ENCODE data around the gene SHISA7.
"Not testable (repeated sequence)": the region's sequence is repeated elsewhere in the genome, so short reads cannot be mapped to it uniquely, and the experiment has no call there.

SHISA7 gene

DNA sequence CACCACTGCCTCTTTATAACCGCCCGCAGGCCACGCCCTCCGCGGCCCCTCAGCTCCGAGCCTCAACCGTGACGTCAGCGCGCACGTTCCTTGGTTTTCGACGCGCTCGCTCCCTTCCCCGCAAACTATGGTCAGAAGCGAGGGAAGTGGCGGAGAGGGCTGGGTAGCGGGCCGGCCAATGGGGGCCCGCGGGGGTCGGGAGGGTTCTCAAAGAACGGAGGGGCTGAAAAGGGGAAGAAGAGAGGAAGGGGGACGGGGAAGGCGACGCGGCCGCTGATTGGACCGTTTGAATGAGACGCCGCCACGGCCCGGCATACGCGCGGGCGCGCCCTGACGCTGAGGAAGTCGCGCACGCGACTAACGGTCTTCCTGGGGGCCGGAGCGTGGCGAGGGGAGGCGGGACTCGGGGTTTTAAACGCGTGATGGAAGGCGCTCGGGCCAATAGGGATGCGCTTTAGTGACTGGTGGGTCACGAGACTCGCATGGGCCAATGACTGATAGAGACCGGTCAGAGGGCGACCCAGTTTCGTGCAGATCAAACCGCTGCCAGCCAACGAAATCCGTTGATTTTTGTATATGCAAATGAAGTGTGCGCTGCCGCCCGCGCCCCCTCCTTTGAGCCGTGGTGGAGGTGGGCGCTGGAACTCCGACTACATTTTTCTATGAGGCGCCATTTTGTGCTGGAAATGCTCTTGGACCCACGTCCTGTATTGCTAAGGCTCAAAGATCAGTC is 35.1 kb downstream of the SHISA7 start:
- TF ChIP-seq, protein P1, sequence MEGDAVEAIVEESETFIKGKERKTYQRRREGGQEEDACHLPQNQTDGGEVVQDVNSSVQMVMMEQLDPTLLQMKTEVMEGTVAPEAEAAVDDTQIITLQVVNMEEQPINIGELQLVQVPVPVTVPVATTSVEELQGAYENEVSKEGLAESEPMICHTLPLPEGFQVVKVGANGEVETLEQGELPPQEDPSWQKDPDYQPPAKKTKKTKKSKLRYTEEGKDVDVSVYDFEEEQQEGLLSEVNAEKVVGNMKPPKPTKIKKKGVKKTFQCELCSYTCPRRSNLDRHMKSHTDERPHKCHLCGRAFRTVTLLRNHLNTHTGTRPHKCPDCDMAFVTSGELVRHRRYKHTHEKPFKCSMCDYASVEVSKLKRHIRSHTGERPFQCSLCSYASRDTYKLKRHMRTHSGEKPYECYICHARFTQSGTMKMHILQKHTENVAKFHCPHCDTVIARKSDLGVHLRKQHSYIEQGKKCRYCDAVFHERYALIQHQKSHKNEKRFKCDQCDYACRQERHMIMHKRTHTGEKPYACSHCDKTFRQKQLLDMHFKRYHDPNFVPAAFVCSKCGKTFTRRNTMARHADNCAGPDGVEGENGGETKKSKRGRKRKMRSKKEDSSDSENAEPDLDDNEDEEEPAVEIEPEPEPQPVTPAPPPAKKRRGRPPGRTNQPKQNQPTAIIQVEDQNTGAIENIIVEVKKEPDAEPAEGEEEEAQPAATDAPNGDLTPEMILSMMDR (conservative IDR thresholded peaks at IDR 0.05; ENCODE audit: low read length) = no peak
- peak; percentile 99 for DNase-seq (ENCODE audit: low read depth)
- H3K4me3 ChIP-seq (ENCODE audit: low read length) = peak overlapping the region; percentile 79

DNA sequence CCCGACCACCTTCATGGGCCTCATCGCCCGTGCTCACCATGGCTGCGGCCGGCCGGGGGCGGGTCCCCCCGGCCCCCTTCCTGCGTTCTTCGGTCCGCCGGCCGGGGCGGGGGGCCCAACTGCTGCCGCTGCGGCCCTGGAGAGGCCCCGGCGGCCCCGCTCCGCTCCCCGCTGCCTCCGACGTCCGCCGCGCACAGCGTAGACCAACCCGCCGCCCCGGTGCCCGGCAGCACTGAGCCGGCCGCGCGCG is 35.6 kb downstream of the SHISA7 start, which contains the start of gene UBE2S:
UBE2S (minus strand) TSS at position 239 of the 250 bp plus-strand sequence; CDS start at position 40, 199 bp downstream.
- DNase-seq (ENCODE audit: low read depth) = not testable (repeated sequence)
- H3K4me3 ChIP-seq (ENCODE audit: low read length) = peak within 1 kb of the TSS; percentile 79

DNA sequence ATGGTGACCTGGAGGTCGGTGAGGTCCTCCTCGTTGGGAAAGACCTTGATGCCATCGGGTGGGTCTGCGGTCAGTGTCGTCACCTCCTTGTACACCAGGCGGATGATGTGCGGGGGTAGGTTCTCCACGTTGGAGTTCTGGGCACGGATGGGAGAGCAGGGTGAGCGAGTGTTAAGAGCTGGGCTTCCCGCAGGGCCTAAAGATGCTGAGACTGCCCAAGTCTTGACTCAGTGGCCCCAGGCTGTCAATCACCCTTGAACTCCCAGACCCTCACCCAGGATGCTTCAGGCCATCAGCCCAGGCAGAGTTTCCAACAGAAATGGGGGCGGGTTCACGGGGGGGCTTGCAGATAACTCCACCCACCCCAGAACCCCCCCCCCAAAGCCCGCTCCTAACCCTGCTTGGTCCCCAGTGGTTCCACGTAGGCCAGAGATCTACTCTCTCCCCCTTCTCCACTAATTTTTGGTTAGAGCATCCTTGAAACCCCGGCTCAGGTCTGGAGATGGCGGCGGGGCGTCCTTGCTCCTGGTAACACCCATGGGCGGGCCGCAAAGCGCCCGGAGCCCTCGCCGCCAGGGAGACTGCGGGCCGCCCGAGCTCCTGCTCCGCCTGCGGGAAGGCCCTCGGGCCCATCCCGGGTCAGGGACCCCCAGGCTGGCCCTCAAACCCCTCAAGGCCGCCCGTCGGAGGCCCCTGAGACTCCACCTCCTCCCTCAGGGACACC is 36.1 kb downstream of the SHISA7 start:
- TF ChIP-seq, protein P1 (conservative IDR thresholded peaks at IDR 0.05; ENCODE audit: low read length) = no peak
- peak; percentile 34 for DNase-seq (ENCODE audit: low read depth)

DNA sequence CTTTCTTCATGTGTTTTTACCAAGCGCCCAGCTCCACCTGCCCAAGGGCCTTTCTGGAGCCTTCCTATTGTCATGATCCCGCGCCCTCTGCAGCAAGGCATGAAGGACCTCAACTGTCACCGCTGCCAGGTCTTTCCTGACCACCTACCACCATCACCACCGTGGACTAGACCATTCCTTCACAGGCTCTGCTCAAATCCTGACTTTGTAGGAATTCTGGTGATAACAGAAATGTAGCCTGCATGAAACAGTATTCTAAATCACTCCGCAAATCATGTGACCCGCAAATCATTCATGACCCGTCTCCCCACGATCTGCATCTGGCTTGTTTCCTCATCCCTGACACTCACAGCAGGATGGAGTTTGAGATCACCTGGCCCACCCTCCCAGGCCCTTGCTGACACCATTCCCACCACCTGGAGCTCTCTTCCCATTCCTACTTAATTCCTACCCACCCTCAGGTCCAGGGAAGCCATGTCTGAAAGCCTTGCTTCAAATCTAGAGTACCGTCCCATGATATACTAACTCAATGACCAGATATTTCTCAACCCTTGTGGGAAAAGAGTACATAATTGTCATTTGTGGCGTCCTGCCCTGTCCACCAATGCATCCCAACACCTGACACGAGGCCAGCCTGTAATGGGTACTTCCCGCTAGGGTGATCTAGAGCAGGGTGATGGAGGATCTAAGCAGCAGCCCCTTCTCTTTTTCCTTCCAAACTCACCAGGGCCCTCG is 36.8 kb downstream of the SHISA7 start:
- TF ChIP-seq, protein P1 (conservative IDR thresholded peaks at IDR 0.05; ENCODE audit: low read length) = no peak
- peak overlapping the region; percentile 79 for H3K4me3 ChIP-seq (ENCODE audit: low read length)
- no peak for DNase-seq (ENCODE audit: low read depth)

More for the DNA sequence above, 36.1 kb downstream of the SHISA7 start:
- H3K4me3 ChIP-seq (ENCODE audit: low read length) = peak overlapping the region; percentile 79

DNA sequence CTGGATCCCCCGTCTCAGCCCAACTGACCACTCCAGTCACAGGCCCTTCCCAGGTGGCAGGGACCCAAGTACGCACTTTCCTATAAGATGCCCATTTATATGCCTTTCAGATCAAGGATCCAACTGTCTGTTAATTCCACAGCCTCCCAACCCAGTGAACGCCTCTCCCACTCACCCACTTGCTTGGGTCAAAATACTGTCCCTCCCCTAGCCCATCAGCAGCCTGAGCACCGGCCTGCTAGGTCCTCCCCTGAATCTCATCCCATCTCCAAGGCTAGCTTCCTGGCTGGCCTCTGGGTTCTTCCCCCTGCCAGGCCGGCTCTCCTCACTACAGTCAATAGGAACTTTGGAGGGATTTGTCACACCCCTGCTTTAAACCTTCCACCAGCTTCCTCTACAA is 37.5 kb downstream of the SHISA7 start:
- TF ChIP-seq, protein P1 (conservative IDR thresholded peaks at IDR 0.05; ENCODE audit: low read length) = no peak
- DNase-seq (ENCODE audit: low read depth) = no peak
- H3K4me3 ChIP-seq (ENCODE audit: low read length) = peak overlapping the region; percentile 79

DNA sequence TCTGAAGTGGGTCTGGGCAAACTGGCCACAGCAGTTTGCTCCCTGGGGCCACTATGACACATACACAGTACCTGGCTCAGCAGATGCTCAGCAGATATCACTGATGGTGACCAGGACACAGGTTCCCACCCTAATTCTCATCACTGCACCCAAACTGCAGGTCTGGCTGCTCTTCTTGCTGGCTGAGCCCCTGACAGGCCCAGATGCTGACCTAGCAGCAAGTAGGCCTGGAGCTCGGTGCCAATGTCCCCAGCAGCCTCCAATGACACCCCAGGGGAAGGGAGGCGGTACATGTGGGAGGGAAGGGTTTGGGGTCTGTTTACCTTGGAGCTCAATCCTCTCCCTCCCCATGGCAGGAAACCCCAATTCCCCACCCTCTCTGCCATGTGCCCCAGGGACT is 40.6 kb downstream of the SHISA7 start:
- TF ChIP-seq, protein P1 (conservative IDR thresholded peaks at IDR 0.05; ENCODE audit: low read length) = no peak
- no peak for DNase-seq (ENCODE audit: low read depth)
- no peak overlapping the region for H3K4me3 ChIP-seq (ENCODE audit: low read length)

DNA sequence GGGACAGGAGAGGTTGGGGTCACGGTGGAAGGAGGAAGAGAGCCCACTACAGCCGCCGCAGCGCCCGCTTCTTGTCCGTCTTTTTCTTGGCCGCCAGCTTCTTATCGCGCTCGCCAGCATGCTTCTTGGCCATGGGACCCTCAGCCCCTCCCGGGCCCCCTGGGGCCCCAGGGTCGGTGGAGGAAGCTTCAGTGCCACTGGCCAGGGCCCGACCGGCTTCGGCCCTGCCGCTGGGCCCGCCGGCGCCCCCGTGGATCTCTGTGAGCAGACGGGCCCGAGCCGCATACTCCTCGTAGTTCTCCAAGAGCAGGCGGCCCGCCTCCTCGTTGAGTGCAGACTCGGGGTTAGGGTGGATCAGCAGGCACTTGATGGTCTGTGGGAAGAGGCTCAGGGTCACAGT is 41.7 kb downstream of the SHISA7 start:
- not testable (repeated sequence) for H3K4me3 ChIP-seq (ENCODE audit: low read length); DNase-seq (ENCODE audit: low read depth)
